ENCODE data around the gene GMDS.

Gene GMDS

DNA sequence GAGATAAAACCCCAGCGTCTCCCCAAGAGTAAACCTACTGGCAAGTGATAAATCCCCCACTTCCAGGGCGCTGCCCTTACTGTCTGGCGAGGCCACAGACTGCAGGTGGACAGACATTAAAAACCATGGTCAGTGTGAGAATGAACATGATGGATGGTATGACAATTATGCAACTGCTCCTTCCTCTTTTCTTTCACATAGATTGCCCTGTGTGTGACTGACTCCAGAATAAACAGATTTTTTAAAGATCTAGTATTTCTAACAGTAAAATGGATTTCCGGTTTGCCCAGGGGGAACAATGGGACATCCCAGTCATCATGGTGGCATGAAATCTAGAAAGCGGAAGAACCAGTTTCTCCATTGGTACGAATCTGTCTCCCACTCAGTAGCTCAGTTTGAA, 482.0 kb downstream of the GMDS start:
- no peaks in the 10 kb centered on the region for H3K36me3 ChIP-seq (ENCODE audit: insufficient read depth)
- no peaks in the 10 kb centered on the region for H3K27me3 ChIP-seq (ENCODE audit: insufficient read depth, low read depth)
- no peaks in the 10 kb centered on the region for H3K4me1 ChIP-seq (ENCODE audit: low read depth, poor library complexity, severe bottlenecking)
- no peaks in the 10 kb centered on the region for H3K79me2 ChIP-seq (ENCODE audit: insufficient read depth, low read depth)
- H3K9ac ChIP-seq: no peak overlapping the region
- H3K27ac ChIP-seq: no peak overlapping the region
- H3K4me2 ChIP-seq: no peak overlapping the region
- H4K20me1 ChIP-seq (ENCODE audit: insufficient read depth): no peaks in the 10 kb centered on the region
- no peak overlapping the region for H2AFZ ChIP-seq (ENCODE audit: low read depth)
- H3K4me3 ChIP-seq (IDR thresholded peaks at IDR 0.05; ENCODE audit: insufficient read depth, low read depth, low read length): no peak overlapping the region
- TF ChIP-seq, protein P1, sequence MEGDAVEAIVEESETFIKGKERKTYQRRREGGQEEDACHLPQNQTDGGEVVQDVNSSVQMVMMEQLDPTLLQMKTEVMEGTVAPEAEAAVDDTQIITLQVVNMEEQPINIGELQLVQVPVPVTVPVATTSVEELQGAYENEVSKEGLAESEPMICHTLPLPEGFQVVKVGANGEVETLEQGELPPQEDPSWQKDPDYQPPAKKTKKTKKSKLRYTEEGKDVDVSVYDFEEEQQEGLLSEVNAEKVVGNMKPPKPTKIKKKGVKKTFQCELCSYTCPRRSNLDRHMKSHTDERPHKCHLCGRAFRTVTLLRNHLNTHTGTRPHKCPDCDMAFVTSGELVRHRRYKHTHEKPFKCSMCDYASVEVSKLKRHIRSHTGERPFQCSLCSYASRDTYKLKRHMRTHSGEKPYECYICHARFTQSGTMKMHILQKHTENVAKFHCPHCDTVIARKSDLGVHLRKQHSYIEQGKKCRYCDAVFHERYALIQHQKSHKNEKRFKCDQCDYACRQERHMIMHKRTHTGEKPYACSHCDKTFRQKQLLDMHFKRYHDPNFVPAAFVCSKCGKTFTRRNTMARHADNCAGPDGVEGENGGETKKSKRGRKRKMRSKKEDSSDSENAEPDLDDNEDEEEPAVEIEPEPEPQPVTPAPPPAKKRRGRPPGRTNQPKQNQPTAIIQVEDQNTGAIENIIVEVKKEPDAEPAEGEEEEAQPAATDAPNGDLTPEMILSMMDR (conservative IDR thresholded peaks at IDR 0.05; ENCODE audit: low read depth, low read length): no peak

DNA sequence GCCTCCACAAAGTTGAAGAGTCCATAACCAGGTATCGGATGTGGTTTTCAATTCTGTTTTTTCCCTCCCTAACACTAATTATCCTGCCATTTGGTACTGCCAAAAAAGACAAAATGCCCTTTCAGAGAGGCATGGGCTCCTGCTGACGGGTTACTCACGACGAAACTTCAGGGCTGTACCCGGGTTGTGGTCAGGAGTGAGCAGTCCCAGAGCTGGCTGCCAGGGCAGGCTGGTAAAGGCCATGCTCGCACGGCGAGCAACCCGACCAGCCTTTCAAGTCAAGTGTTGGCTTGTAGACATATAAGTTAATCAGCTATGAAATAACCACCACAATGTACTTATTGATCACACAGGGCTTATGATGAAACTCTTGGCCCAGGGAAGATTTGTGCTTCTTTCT, 483.2 kb downstream of the GMDS start:
- no peaks in the 10 kb centered on the region for H3K36me3 ChIP-seq (ENCODE audit: insufficient read depth)
- H3K4me1 ChIP-seq (ENCODE audit: low read depth, poor library complexity, severe bottlenecking): no peaks in the 10 kb centered on the region
- H3K27ac ChIP-seq: no peak overlapping the region
- H3K27me3 ChIP-seq (ENCODE audit: insufficient read depth, low read depth): no peaks in the 10 kb centered on the region
- TF ChIP-seq, protein P1 (conservative IDR thresholded peaks at IDR 0.05; ENCODE audit: low read depth, low read length): no peak
- no peaks in the 10 kb centered on the region for H3K79me2 ChIP-seq (ENCODE audit: insufficient read depth, low read depth)
- no peak overlapping the region for H3K4me2 ChIP-seq
- no peak overlapping the region for H3K9ac ChIP-seq
- no peak overlapping the region for H2AFZ ChIP-seq (ENCODE audit: low read depth)
- H4K20me1 ChIP-seq (ENCODE audit: insufficient read depth): no peaks in the 10 kb centered on the region
- no peak overlapping the region for H3K4me3 ChIP-seq (IDR thresholded peaks at IDR 0.05; ENCODE audit: insufficient read depth, low read depth, low read length)

DNA sequence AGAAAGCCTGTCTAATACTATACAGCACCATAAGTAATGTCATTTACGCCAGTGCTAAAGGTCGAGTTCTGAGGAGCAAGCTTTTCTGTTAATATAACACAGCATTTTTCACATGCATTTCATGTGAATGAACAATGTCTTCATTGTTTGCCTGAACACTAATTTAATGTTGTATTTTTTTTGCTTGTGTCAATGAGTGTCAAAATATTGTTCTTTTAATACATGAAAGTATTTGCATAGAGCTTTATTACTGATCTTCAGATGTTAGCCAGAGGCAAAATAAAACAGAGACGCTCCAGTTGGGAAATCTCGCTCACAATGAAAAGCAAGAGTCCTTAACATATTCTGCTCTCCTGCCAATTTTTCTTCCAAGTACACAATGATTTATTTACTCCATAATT, 483.9 kb downstream of the GMDS start:
- no peak overlapping the region for H2AFZ ChIP-seq (ENCODE audit: low read depth)
- H3K79me2 ChIP-seq (ENCODE audit: insufficient read depth, low read depth): no peaks in the 10 kb centered on the region
- TF ChIP-seq, protein P1 (conservative IDR thresholded peaks at IDR 0.05; ENCODE audit: low read depth, low read length): no peak
- H3K36me3 ChIP-seq (ENCODE audit: insufficient read depth): no peaks in the 10 kb centered on the region
- H4K20me1 ChIP-seq (ENCODE audit: insufficient read depth): no peaks in the 10 kb centered on the region
- H3K4me1 ChIP-seq (ENCODE audit: low read depth, poor library complexity, severe bottlenecking): no peaks in the 10 kb centered on the region
- no peak overlapping the region for H3K27ac ChIP-seq
- no peak overlapping the region for H3K4me3 ChIP-seq (IDR thresholded peaks at IDR 0.05; ENCODE audit: insufficient read depth, low read depth, low read length)
- no peak overlapping the region for H3K4me2 ChIP-seq
- H3K9ac ChIP-seq: no peak overlapping the region
- H3K27me3 ChIP-seq (ENCODE audit: insufficient read depth, low read depth): no peaks in the 10 kb centered on the region

- Histone ChIP-seq H3K79me2 (ENCODE audit: insufficient read depth, low read depth) (no peaks in the 10 kb centered on the region), H2AFZ (ENCODE audit: low read depth) (no peak overlapping the region), H3K27me3 (ENCODE audit: insufficient read depth, low read depth) (no peaks in the 10 kb centered on the region), H3K9ac (no peak overlapping the region), H4K20me1 (ENCODE audit: insufficient read depth) (no peaks in the 10 kb centered on the region), H3K4me1 (ENCODE audit: low read depth, poor library complexity, severe bottlenecking) (no peaks in the 10 kb centered on the region), H3K36me3 (ENCODE audit: insufficient read depth) (no peaks in the 10 kb centered on the region), H3K27ac (no peak overlapping the region), H3K4me3 (IDR thresholded peaks at IDR 0.05; ENCODE audit: insufficient read depth, low read depth, low read length) (no peak overlapping the region), H3K4me2 (no peak overlapping the region)
- TF ChIP-seq, protein P1 (conservative IDR thresholded peaks at IDR 0.05; ENCODE audit: low read depth, low read length): no peak
These were observed 484.5 kb downstream of the GMDS start for GRCh38 chr6:1760876-1761275.

All from KMS-11 (cell line).